ENCODE data around the gene PDSS2.

- no peak for TF ChIP-seq CTCF (IDR thresholded peaks at IDR 0.05; ENCODE audit: low read depth, low read length, poor library complexity, severe bottlenecking)
- no peak for TF ChIP-seq EZH2phosphoT487 (IDR thresholded peaks at IDR 0.05; ENCODE audit: borderline replicate concordance, low read length)
Observed at GRCh38 chr6:107184435-107184834, 274.9 kb downstream of the PDSS2 start.

All from DOHH2 (cell line).